ENCODE measurements around the gene ATP1A3.

Gene ATP1A3

GRCh38 chr19:41957161-41957837, 36.7 kb downstream of the ATP1A3 start:
- no peak for TF ChIP-seq CTCF (IDR thresholded peaks at IDR 0.05; ENCODE audit: low read length, missing control alignments)
- H3K4me3 ChIP-seq (replicated peaks; ENCODE audit: low read depth, low read length): peak overlapping the region; percentile 93
- DNase-seq (ENCODE audit: low read depth): no peak

- no peak overlapping the region for H3K4me3 ChIP-seq (replicated peaks; ENCODE audit: low read depth, low read length)
- no peak for TF ChIP-seq CTCF (IDR thresholded peaks at IDR 0.05; ENCODE audit: low read length, missing control alignments)
- no peak for DNase-seq (ENCODE audit: low read depth)
Measured at GRCh38 chr19:41956621-41957020, 37.4 kb downstream of the ATP1A3 start.

- no peak for DNase-seq (ENCODE audit: low read depth)
- no peak overlapping the region for H3K4me3 ChIP-seq (replicated peaks; ENCODE audit: low read depth, low read length)
- TF ChIP-seq CTCF (IDR thresholded peaks at IDR 0.05; ENCODE audit: low read length, missing control alignments): no peak
Measured at GRCh38 chr19:41955521-41955920, 38.5 kb downstream of the ATP1A3 start.

- H3K4me3 ChIP-seq (replicated peaks; ENCODE audit: low read depth, low read length): no peak overlapping the region
- peak; percentile 74 for DNase-seq (ENCODE audit: low read depth)
- peak; percentile 100 for TF ChIP-seq CTCF (IDR thresholded peaks at IDR 0.05; ENCODE audit: low read length, missing control alignments)
Measured at GRCh38 chr19:41951686-41952172, 42.3 kb downstream of the ATP1A3 start.

- TF ChIP-seq CTCF (IDR thresholded peaks at IDR 0.05; ENCODE audit: low read length, missing control alignments): no peak
- no peak overlapping the region for H3K4me3 ChIP-seq (replicated peaks; ENCODE audit: low read depth, low read length)
- DNase-seq (ENCODE audit: low read depth): no peak
Measured at GRCh38 chr19:41947091-41947490, 46.9 kb downstream of the ATP1A3 start.

GRCh38 chr19:41945135-41945766, 48.8 kb downstream of the ATP1A3 start:
- DNase-seq (ENCODE audit: low read depth): no peak
- no peak overlapping the region for H3K4me3 ChIP-seq (replicated peaks; ENCODE audit: low read depth, low read length)

More at GRCh38 chr19:41945135-41945766, 48.8 kb downstream of the ATP1A3 start:
- TF ChIP-seq CTCF (IDR thresholded peaks at IDR 0.05; ENCODE audit: low read length, missing control alignments): no peak
